Tibial nerve (tissue), 4 donors: ENCODE results near the gene GIPC2.

Experiments
- CTCF ChIP-seq, 5 experiments: fragments of 200-600 bp in 3 of 5; fragments of 450-650 bp in 2 of 5; sonication (generic) in 3 of 5; IDR thresholded peaks; one replicate each; pipeline ENCODE4 v1.5.1; 2016 to 2019; ENCODE audit warnings: antibody characterized with exemption in 5 of 5, mild to moderate bottlenecking in 3 of 5, moderate library complexity in 2 of 5
- EP300 ChIP-seq, 2 donors: sonication (generic); formaldehyde crosslinking; IDR thresholded peaks; one replicate each; pipeline ENCODE4 v1.6.1; 2017; ENCODE audit warnings: antibody characterized with exemption in 2 of 2, mild to moderate bottlenecking in 1 of 2
- POLR2A ChIP-seq, 2 donors: fragments of 450-650 bp; IDR thresholded peaks; one replicate each; pipeline ENCODE4 v1.6.1; 2017; ENCODE audit warnings: antibody characterized with exemption in 2 of 2, mild to moderate bottlenecking in 2 of 2, moderate library complexity in 2 of 2

GRCh38 chr1:78038491-78038939 lies 7.3 kb upstream of the GIPC2 start:
- TF ChIP-seq CTCF (IDR thresholded peaks at IDR 0.05): no peak
- no peak for TF ChIP-seq POLR2A (IDR thresholded peaks at IDR 0.05)
- TF ChIP-seq EP300 (IDR thresholded peaks at IDR 0.05): no peak
